GM21619 (cell line): ENCODE results near the gene ZNF474.

ENCODE experiments used
- ATAC-seq: cut with Tn5 transposase; IDR thresholded peaks from one replicate; pipeline ENCODE4 v1.9.1; 2021; ENCODE audit not compliant: unreplicated experiment

The ZNF474 gene

DNA sequence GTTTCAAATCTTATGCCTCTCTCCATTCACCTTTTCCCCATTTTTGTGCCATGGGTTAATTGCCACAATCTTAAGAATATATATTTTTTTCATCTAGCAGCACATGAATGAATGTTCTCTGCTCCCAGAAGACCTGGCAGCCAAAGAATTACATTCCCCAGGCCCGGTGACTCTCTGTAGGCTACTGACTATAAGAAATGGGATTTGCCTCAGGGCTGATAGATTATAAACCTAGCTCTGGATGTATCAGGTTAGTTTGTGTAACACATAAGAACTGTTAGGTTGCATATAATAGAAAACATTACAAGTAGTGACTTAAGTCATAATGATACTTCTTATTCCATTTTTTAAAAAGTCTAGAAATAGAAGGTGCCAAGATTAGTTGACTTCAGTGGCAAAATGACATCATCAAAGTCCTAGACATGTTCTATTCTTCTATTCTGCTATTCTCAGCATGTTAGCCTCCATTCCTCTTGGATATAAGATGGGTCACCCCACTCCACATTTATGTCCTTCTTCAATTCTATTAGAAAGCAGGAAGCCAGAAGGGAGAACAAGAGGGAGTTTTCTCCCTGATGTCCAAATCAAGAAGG is 10.9 kb upstream of the ZNF474 start:
- no peak for ATAC-seq

GRCh38 chr5:122119205-122119604 is 10.1 kb upstream of the ZNF474 start:
- no peak for ATAC-seq

DNA sequence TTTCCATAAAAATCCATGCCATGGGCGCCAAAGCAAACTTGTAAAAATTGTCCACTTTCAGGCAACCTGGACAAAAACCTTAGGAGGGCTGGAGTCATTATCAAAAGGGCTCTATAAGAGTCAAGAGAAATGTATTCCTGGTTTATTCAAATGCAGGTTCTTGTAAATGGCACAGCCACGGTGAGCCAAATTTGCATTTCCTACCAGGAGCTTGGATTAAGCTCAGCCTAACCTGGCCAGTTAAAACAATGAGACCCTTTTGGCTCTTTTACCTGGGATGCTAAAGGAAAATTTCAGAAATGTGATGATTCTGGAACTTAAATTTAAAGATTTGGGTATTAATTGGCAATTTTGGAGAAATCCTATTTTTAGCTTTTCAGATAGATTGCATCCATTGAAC is 8.9 kb upstream of the ZNF474 start:
- no peak for ATAC-seq

DNA sequence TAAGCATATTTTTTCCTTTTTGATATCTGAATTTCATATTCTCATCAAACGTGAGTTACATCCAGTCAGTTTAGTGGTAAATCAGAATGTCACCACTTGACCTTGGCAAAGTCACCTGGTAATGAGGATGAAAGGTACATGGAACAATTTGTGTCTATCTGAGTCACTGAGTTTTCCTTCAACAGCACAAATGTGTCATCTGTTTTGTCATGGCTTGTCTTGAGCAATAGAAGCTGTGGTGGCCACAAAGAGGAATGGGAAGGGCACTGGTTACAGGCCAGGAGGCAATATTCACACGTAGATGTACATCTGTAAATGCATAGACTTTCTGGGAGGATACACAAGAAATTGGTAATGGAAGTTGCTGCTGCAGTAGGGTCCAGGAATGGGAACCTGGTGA is 8.4 kb upstream of the ZNF474 start:
- ATAC-seq: no peak

- ATAC-seq: no peak
These were observed 7.6 kb upstream of the ZNF474 start for GRCh38 chr5:122121479-122122465.

- ATAC-seq: no peak
These were observed 4.6 kb upstream of the ZNF474 start for GRCh38 chr5:122124766-122125165.

- ATAC-seq: no peak
These were observed 3.1 kb upstream of the ZNF474 start for GRCh38 chr5:122126177-122126755.

DNA sequence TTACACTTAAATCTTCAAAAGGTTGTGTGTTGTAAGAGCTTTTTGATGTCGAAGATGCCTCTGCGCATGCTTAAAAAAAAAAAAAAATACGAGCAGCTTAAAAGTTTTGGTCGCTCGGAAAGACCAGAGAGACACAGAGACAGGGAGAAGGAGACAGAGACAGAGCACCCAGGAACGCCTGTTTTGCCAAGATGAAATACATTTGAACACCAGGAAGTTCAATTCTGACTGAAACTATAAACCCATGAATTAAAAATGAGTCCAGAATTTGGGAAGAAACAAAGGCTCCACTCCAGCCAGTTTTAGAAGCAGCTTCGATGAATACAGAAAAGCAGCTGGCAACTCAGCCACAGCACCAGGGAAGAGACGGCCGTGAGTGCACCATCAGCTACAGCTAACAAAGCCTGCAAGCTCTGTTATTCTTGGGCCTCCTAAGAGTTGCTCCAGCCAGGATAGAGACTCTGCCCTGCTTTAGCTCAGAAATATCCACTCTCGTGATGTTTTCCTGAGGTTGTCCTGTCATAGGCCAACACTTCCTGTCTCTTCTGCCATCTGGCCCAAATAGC is 2.5 kb upstream of the ZNF474 start:
- no peak for ATAC-seq

DNA sequence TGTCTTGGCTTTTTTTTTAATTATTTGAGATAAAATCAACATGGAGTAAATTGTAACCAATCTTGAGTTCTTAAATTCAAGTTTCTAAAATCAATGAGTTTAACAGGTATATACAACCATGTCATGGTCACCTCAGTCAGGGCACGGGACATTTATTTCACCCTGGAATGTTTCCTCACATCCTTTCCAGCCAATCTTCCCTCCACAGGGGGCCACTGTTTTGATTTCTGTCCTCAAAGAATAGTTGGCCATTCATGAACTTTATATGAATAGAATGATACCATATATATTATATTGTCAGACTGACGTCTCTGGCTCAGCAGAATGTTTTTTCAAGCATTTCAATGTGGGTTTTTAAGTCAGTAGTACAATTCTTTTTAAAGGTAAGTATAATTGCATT is 806 bp downstream of the ZNF474 start:
- ATAC-seq: no peak

DNA sequence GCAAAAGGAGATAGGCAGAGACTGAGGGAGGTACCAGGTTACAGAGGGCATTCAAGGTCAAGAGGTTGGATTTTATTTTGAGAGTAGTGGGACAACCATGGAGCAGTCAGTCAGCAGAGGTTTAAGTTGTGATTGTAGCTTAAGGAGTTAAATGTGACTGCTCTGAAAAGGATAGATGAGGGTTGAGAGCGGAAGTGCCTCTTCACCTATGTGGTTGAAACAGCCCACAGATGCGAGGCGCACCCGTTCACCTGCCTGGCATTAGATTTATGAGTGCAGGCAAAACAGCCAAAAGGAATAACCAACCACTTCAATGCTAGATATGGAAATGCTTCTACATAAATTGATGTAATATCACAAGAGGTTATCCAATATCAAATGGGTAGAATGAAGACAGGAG is 8.4 kb downstream of the ZNF474 start:
- ATAC-seq: no peak

GRCh38 chr5:122138356-122138755 is 9.0 kb downstream of the ZNF474 start:
- ATAC-seq: no peak

DNA sequence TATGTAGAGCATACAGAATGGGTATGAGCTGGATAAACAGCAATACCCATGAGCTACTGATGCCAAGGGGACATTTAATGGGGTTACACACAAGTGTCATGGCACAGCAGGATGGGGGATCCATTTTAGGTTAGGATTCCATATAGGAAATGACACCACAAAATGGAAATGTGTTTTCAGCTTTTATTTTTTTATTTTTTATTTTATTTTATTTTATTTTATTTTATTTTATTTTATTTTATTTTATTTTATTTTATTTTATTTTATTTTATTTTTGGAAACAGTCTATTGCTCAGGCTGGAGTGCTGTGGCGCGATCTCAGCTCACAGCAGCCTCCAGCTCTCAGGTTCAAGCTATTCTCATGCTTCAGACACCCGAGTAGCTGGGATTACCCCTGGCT is 11.6 kb downstream of the ZNF474 start:
- ATAC-seq: no peak

GRCh38 chr5:122141751-122142150 is 12.4 kb downstream of the ZNF474 start:
- no peak for ATAC-seq

- ATAC-seq: no peak
These were observed 13.3 kb downstream of the ZNF474 start for GRCh38 chr5:122142480-122143164.

GRCh38 chr5:122144236-122144635 is 14.9 kb downstream of the ZNF474 start:
- ATAC-seq: no peak

DNA sequence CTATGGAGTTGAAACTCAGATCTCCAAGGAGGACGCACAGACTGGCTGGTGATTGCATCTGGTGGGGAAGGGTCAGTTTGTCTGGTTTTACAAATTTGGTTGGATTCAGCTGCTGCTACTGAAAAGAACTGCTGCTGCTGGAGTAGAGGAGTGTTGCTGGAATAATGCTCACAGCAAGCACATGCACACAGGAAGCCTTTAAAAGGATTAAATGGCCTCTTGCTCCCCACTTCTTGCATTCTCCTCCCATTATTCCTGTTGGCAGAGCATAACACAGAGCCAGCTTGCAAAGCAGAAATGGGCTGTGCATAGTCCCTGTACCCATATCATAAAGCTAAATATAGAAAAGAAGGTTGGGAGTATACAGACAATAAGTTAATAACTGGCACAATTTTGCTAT is 16.6 kb downstream of the ZNF474 start:
- ATAC-seq: no peak

- no peak for ATAC-seq
These were observed 20.2 kb downstream of the ZNF474 start for GRCh38 chr5:122149321-122150090.

- no peak for ATAC-seq
These were observed 20.9 kb downstream of the ZNF474 start for GRCh38 chr5:122150215-122150614.

DNA sequence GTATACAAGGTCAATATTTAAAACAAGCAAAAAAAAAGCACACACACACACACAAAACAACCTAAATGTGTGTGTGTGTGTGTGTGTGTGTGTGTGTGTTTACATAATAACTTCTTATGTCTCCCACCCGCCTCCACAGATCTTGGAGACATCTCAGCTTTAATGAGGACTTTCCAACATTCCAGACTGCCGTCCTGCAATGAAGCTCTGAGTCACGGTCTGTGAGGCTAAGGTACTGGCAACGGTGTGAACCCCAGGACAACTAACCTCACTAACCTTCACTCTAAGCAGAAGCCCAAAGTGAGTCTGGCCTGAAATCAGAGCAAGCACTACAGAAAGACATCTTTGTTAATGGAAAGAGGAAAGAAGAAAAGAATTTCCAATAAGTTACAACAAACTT is 22.3 kb downstream of the ZNF474 start:
- no peak for ATAC-seq

GRCh38 chr5:122152266-122152900 is 23.0 kb downstream of the ZNF474 start:
- ATAC-seq: no peak
